NT2/D1 (cell line): ENCODE results near the gene FOXJ2.
"Not testable (repeated sequence)": the region's sequence is repeated elsewhere in the genome, so short reads cannot be mapped to it uniquely, and the experiment has no call there.

Experiments
- SUZ12 ChIP-seq: IDR thresholded peaks from 2 replicates; pipeline ENCODE4 v1.6.1; 2011; ENCODE audit not compliant: insufficient read length, insufficient read depth; ENCODE audit errors: extremely low read depth
- YY1 ChIP-seq: IDR thresholded peaks from 2 replicates; pipeline ENCODE4 v1.6.1; 2011; ENCODE audit not compliant: insufficient read length, insufficient read depth
- ZNF274 ChIP-seq: IDR thresholded peaks from 2 replicates; pipeline ENCODE4 v1.6.1; 2011; ENCODE audit warnings: mild to moderate bottlenecking, low read depth, low read length

- not testable (repeated sequence) for TF ChIP-seq SUZ12, ZNF274, YY1
These were observed 1.5 kb upstream of the FOXJ2 start for GRCh38 chr12:8031017-8031416.
